Measurements from ENCODE around the gene HSD17B12. TPM values are rescaled to one million over a fixed set of nuclear protein-coding genes. Genes with fewer than 3 reads are reported as not detected.

HSD17B12 gene
- total and polyA plus RNA-seq, 2 donors (not counting 3 experiments of a cell fraction or from before 2014, with no cell fraction given), result 41.5 to 96.5 TPM

DNA sequence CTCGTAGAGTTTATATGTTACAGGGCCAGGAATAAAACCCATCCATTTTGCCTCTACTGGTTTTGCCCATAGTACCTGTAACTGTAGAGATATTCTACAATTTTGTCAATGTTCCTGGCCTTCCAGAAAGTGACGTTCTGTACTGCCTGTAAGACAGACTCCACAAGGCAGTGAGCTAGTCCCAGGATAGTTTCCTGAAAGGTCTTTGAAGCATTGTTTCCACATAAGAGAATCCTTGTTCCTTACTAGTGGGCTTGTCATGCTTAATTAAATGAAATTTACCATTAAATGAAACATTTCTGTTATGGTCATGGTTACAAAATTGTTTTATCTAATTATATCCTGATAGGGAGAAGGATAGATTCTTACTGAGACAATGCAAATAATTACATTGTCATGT lies 80.4 kb downstream of the HSD17B12 start:
- dilution Hi-C loops (cut with MboI; ENCODE audit: extremely low pct_ligation_motif_present, low sequenced_read_pairs), result no loop called here
- H3K9me1 ChIP-seq (replicated peaks; ENCODE audit: control insufficient read depth, extremely low read depth, insufficient read depth, low read length), result no peaks in the 10 kb centered on the region
- no peak overlapping the region for H3K4me2 ChIP-seq (ENCODE audit: insufficient read depth, low read length)
- ChIA-PET POLR2A (no interaction called here), CTCF (no interaction called here)
- H3K27ac ChIP-seq (ENCODE audit: insufficient read depth, low read depth, low read length), result no peak overlapping the region
- FAIRE-seq (no peak), DNase-seq (ENCODE audit: low read depth, low spot score) (no peak)
- no peaks in the 10 kb centered on the region for H3K9me3 ChIP-seq (replicated peaks; ENCODE audit: control insufficient read depth, insufficient read depth, low read length)
- BruUV-seq (replicated peaks), result no TSS peak
- no peaks in the 10 kb centered on the region for H3K4me1 ChIP-seq (ENCODE audit: control insufficient read depth, extremely low read depth, insufficient read depth, low read length)
- H3K27me3 ChIP-seq (ENCODE audit: control insufficient read depth in 2 of 2, insufficient read depth in 2 of 2, low read length in 2 of 2), result no peaks in the 10 kb centered on the region
- H3K36me3 ChIP-seq (ENCODE audit: control insufficient read depth in 2 of 2, extremely low read depth in 1 of 2, insufficient read depth in 2 of 2, low read length in 2 of 2), result peaks cover 0 to 3% of the 10 kb centered on the region in 2 experiments
- no peak for TF ChIP-seq JUN (IDR thresholded peaks at IDR 0.05; ENCODE audit: borderline replicate concordance, insufficient read depth, insufficient read length, low read depth)
- TF ChIP-seq, protein P1, sequence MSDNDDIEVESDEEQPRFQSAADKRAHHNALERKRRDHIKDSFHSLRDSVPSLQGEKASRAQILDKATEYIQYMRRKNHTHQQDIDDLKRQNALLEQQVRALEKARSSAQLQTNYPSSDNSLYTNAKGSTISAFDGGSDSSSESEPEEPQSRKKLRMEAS (IDR thresholded peaks at IDR 0.05; ENCODE audit: insufficient read depth, insufficient read length), result no peak
- TF ChIP-seq MYC (IDR thresholded peaks at IDR 0.05; ENCODE audit: low read depth, low read length), result no peak
- no peak for TF ChIP-seq POLR2A (IDR thresholded peaks at IDR 0.05; ENCODE audit: low read depth, low read length)
- no peak for TF ChIP-seq POLR2AphosphoS5 (IDR thresholded peaks at IDR 0.05; ENCODE audit: insufficient read depth, low read depth, low read length)
- TF ChIP-seq GATA2 (IDR thresholded peaks at IDR 0.05; ENCODE audit: insufficient read depth, insufficient read length, low read depth, low read length), result no peak
- no peak for TF ChIP-seq EZH2 (IDR thresholded peaks at IDR 0.05; ENCODE audit: borderline replicate concordance, low read depth, low read length, severe bottlenecking)
- H4K20me1 ChIP-seq (replicated peaks; ENCODE audit: control insufficient read depth, extremely low read depth, insufficient read depth, low read length), result no peaks in the 10 kb centered on the region
- H3K79me2 ChIP-seq (ENCODE audit: control insufficient read depth, insufficient read depth, low read length), result no peaks in the 10 kb centered on the region
- H3K9ac ChIP-seq (replicated peaks; ENCODE audit: extremely low read depth, insufficient read depth, low read length), result no peak overlapping the region
- H2AFZ ChIP-seq (ENCODE audit: low read depth, low read length), result no peak overlapping the region
- H3K4me3 ChIP-seq (replicated peaks in 1 of 3; ENCODE audit: insufficient read depth in 1 of 3, low read depth in 1 of 3, low read length in 3 of 3), result no peak overlapping the region
- intact Hi-C loops (cut with micrococcal nuclease), result no loop called here

DNA sequence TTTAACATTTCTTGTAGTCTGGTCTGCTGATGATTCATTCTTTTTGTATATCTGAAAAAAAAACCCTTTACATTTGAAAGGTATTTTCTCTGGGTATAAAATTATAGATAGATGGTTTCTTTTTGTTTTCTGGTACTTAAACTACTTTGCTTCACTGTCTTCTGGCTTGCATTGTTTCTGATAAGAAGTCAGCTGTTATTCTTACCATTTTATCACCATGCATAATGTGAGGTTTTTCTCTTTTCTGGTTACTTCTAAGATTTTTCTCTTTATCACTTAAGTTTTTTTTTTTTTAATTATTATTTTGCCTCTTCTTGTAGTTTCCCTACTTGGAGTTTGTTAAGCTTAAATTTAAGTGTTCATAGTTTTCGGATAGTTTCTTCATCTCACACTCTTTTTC lies 84.7 kb downstream of the HSD17B12 start:
- CTCF ChIA-PET, result no interaction called here
- no peak for FAIRE-seq
- POLR2A ChIA-PET, result no interaction called here
- Histone ChIP-seq H3K9me3 (replicated peaks; ENCODE audit: control insufficient read depth, insufficient read depth, low read length) (no peaks in the 10 kb centered on the region), H3K9me1 (replicated peaks; ENCODE audit: control insufficient read depth, extremely low read depth, insufficient read depth, low read length) (no peaks in the 10 kb centered on the region), H3K4me2 (ENCODE audit: insufficient read depth, low read length) (no peak overlapping the region), H3K79me2 (ENCODE audit: control insufficient read depth, insufficient read depth, low read length) (peaks cover 5% of the 10 kb centered on the region), H3K9ac (replicated peaks; ENCODE audit: extremely low read depth, insufficient read depth, low read length) (no peak overlapping the region), H3K27ac (ENCODE audit: insufficient read depth, low read depth, low read length) (no peak overlapping the region), H3K27me3 (ENCODE audit: control insufficient read depth in 2 of 2, insufficient read depth in 2 of 2, low read length in 2 of 2) (no peaks in the 10 kb centered on the region), H2AFZ (ENCODE audit: low read depth, low read length) (no peak overlapping the region), H4K20me1 (replicated peaks; ENCODE audit: control insufficient read depth, extremely low read depth, insufficient read depth, low read length) (no peaks in the 10 kb centered on the region), H3K4me1 (ENCODE audit: control insufficient read depth, extremely low read depth, insufficient read depth, low read length) (no peaks in the 10 kb centered on the region), H3K4me3 (replicated peaks in 1 of 3; ENCODE audit: insufficient read depth in 1 of 3, low read depth in 1 of 3, low read length in 3 of 3) (no peak overlapping the region), H3K36me3 (ENCODE audit: control insufficient read depth in 2 of 2, extremely low read depth in 1 of 2, insufficient read depth in 2 of 2, low read length in 2 of 2) (peaks cover 0 to 2% of the 10 kb centered on the region in 2 experiments)
- BruUV-seq (replicated peaks), result no TSS peak
- TF ChIP-seq, protein P1 (IDR thresholded peaks at IDR 0.05; ENCODE audit: insufficient read depth, insufficient read length), result no peak
- TF ChIP-seq POLR2AphosphoS5 (IDR thresholded peaks at IDR 0.05; ENCODE audit: insufficient read depth, low read depth, low read length) (no peak), POLR2A (IDR thresholded peaks at IDR 0.05; ENCODE audit: low read depth, low read length) (no peak), GATA2 (IDR thresholded peaks at IDR 0.05; ENCODE audit: insufficient read depth, insufficient read length, low read depth, low read length) (no peak), JUN (IDR thresholded peaks at IDR 0.05; ENCODE audit: borderline replicate concordance, insufficient read depth, insufficient read length, low read depth) (no peak), EZH2 (IDR thresholded peaks at IDR 0.05; ENCODE audit: borderline replicate concordance, low read depth, low read length, severe bottlenecking) (no peak), MYC (IDR thresholded peaks at IDR 0.05; ENCODE audit: low read depth, low read length) (no peak), FOS (IDR thresholded peaks at IDR 0.05; ENCODE audit: borderline replicate concordance, insufficient read depth, low read length) (no peak)
- TF ChIP-seq, protein P2, sequence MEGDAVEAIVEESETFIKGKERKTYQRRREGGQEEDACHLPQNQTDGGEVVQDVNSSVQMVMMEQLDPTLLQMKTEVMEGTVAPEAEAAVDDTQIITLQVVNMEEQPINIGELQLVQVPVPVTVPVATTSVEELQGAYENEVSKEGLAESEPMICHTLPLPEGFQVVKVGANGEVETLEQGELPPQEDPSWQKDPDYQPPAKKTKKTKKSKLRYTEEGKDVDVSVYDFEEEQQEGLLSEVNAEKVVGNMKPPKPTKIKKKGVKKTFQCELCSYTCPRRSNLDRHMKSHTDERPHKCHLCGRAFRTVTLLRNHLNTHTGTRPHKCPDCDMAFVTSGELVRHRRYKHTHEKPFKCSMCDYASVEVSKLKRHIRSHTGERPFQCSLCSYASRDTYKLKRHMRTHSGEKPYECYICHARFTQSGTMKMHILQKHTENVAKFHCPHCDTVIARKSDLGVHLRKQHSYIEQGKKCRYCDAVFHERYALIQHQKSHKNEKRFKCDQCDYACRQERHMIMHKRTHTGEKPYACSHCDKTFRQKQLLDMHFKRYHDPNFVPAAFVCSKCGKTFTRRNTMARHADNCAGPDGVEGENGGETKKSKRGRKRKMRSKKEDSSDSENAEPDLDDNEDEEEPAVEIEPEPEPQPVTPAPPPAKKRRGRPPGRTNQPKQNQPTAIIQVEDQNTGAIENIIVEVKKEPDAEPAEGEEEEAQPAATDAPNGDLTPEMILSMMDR (IDR thresholded peaks at IDR 0.05; ENCODE audit: extremely low read depth in 1 of 2, insufficient read depth in 1 of 2, low read depth in 1 of 2, low read length in 2 of 2), result no peak
- dilution Hi-C loops (cut with MboI; ENCODE audit: extremely low pct_ligation_motif_present, low sequenced_read_pairs), result no loop called here
- DNase-seq (ENCODE audit: low read depth, low spot score), result no peak
- intact Hi-C loops (cut with micrococcal nuclease), result no loop called here

All from endothelial cell of umbilical vein (primary cell).